Suprapubic skin (tissue), 3 donors: Measurements from ENCODE around the gene PPFIA3.

ENCODE experiments used
- CTCF ChIP-seq, 2 donors: fragments of 200-600 bp in 1 of 2; fragments of 450-650 bp in 1 of 2; sonication (generic) in 1 of 2; IDR thresholded peaks; one replicate each; pipeline ENCODE4 v1.5.1; 2016 to 2019; ENCODE audit warnings: antibody characterized with exemption in 2 of 2, mild to moderate bottlenecking in 1 of 2, moderate library complexity in 1 of 2
- EP300 ChIP-seq: sonication (generic); formaldehyde crosslinking; IDR thresholded peaks from one replicate; pipeline ENCODE4 v1.6.1; 2017; ENCODE audit warnings: antibody characterized with exemption
- POLR2A ChIP-seq, 2 donors: fragments of 450-650 bp; IDR thresholded peaks; one replicate each; pipeline ENCODE4 v1.6.1; 2017; ENCODE audit warnings: antibody characterized with exemption in 2 of 2, mild to moderate bottlenecking in 2 of 2, moderate library complexity in 2 of 2

GRCh38 chr19:49141352-49141751 lies 22.0 kb downstream of the PPFIA3 start:
- no peak for TF ChIP-seq CTCF (IDR thresholded peaks at IDR 0.05)
- TF ChIP-seq POLR2A (IDR thresholded peaks at IDR 0.05): no peak
- TF ChIP-seq EP300: no peak
